GM12874 (cell line): ENCODE results near the gene CDC6.

Experiments
- TF ChIP-seq, protein P1 (sequence below): IDR thresholded peaks from 2 replicates; pipeline ENCODE4 v1.5.1; 2011; ENCODE audit warnings: low read depth, mild to moderate bottlenecking, control low read depth, low read length, moderate library complexity; ENCODE audit not compliant: insufficient read depth

Gene CDC6

GRCh38 chr17:40268141-40268712 is 19.5 kb upstream of the CDC6 start:
- TF ChIP-seq, protein P1, sequence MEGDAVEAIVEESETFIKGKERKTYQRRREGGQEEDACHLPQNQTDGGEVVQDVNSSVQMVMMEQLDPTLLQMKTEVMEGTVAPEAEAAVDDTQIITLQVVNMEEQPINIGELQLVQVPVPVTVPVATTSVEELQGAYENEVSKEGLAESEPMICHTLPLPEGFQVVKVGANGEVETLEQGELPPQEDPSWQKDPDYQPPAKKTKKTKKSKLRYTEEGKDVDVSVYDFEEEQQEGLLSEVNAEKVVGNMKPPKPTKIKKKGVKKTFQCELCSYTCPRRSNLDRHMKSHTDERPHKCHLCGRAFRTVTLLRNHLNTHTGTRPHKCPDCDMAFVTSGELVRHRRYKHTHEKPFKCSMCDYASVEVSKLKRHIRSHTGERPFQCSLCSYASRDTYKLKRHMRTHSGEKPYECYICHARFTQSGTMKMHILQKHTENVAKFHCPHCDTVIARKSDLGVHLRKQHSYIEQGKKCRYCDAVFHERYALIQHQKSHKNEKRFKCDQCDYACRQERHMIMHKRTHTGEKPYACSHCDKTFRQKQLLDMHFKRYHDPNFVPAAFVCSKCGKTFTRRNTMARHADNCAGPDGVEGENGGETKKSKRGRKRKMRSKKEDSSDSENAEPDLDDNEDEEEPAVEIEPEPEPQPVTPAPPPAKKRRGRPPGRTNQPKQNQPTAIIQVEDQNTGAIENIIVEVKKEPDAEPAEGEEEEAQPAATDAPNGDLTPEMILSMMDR, result no peak

GRCh38 chr17:40278414-40278813 is 9.3 kb upstream of the CDC6 start:
- TF ChIP-seq, protein P1, result no peak

DNA sequence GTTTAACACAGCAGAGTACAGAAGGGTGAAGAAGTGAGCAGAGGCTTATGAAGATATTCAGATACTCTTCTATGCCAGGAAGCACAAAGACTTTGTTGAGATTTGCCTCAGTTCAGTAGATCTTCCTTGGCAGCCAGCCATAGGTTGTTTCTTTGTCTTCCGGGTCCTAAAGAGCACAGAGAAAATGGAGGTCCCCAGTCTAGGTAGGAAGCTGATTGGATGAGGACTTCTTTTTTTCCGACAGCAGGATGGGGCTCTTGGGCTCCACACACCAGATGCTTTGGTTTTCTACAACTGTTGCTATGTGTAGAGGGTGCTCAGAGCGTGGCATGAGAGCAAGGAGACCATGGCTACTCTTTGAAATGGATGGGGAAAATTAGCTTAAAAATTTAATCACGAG is 8.3 kb upstream of the CDC6 start:
- TF ChIP-seq, protein P1, result no peak

- TF ChIP-seq, protein P1, result no peak
Measured at GRCh38 chr17:40281663-40282062, 6.0 kb upstream of the CDC6 start.

- TF ChIP-seq, protein P1, result no peak
Measured at GRCh38 chr17:40283662-40284061, 4.0 kb upstream of the CDC6 start.

GRCh38 chr17:40284085-40284713 is 3.5 kb upstream of the CDC6 start:
- TF ChIP-seq, protein P1, result no peak

DNA sequence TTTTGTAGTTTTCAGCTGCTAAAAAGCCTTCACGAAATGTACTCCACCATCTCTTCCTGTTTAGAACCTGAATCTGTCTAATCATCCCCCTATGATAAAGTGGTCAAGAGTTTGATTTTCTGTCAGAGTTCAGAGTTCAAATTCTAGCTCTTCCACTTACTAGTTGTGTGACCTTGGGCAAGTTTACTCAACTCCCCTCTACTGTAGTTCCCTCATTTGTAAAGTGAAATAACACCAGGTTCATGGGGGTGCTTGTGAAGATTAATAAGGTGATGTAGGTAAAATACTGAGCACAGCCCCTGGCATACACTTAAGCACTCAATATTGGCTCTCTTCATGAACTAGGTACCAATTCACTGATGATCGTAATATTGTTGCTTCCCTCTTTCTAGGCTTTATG is 1.2 kb upstream of the CDC6 start:
- TF ChIP-seq, protein P1, result no peak
